Activated CD4-positive, CD25-positive, alpha-beta regulatory T cell treated with anti-CD3 and anti-CD28 coated beads, Interleukin-2, amount 50 U/mL, for 16 hours (primary cell): ENCODE measurements around the gene NEK7.
"Not testable (repeated sequence)": the region's sequence is repeated elsewhere in the genome, so short reads cannot be mapped to it uniquely, and the experiment has no call there.

Experiments used
- DNase-seq: peaks from one replicate; pipeline ENCODE4 v3.0.0-alpha.2; 2020; ENCODE audit warnings: low read depth, low spot score

Gene NEK7

GRCh38 chr1:198290089-198290683 is 133.4 kb downstream of the NEK7 start:
- DNase-seq = no peak

GRCh38 chr1:198291036-198291435 is 134.2 kb downstream of the NEK7 start:
- DNase-seq = no peak

DNA sequence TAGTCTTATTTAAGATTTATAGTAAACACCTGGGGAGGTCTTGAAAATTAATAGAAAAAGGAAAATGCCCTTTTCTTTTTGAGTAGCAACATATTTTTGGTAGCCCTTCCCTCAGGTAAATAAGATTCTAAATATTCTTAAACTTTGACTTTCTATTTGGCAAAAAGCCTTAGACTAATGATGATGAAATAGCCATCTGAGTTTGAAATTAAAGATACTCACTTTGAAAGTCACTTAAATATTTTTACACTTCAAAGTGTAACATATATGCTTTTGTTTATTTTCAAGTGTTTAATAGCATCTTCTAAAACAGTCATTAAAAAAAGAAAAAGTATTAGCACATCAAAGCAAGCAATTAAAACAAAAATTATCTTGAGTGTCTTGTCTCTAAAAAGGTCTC is 135.1 kb downstream of the NEK7 start:
- DNase-seq = no peak

GRCh38 chr1:198295225-198295624 is 138.4 kb downstream of the NEK7 start:
- DNase-seq = no peak

- no peak for DNase-seq
Measured at GRCh38 chr1:198295971-198296370, 139.2 kb downstream of the NEK7 start.

DNA sequence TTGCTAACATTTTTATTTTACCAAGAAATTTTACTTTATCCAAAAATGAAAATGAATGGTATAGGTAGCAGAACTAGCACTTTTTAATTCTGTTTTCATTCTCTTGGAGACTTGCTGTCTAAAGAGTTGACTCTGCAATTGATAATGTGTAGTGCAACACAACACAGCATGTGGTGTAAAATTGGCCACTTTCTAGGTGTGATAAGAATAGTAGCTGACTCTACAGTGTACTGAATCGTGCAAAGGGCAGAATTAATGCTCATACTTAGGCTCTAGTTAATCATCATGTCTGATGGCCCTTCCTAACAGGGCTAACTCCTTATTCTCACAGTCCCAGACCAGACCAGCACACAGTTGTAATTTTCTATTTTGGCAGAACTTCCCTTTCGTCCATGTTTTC is 140.5 kb downstream of the NEK7 start:
- no peak for DNase-seq

DNA sequence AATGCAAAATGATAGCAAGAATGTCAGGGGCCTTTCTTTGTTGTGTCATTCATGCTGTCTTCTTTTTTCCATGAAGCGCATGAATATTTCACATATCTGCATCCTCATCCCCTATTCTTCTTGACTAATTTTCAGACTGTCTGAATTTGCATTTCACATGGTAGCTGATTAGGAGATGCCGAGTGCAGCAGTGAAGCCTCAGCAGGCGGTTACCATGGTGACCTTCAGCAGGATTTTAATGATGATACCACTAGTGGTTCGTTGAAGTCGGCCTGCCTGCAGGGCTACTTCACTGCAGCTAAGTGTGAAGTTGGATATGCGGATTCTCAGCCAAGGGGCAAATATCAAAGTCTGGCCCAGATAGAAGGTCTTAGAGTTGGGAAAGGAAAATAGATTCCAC is 141.8 kb downstream of the NEK7 start:
- no peak for DNase-seq

DNA sequence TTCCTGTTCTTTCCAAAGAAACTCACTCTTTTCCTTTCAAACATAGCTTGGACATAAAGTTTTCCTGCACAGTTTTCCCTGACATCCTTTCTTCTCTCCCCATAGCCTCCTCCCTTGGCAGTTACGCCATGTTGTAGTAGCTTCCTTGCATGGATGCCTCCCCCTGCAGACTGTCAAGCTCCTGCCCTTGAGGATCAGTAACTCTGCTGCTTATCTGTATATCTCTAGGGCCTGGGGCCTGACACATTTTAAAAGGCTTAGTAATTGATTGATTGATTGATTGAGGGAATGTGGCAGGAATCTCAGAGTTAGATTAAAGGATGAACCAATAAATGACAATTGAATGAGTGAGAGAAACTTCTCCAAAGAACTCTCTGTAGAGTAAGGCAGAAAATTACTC is 143.7 kb downstream of the NEK7 start:
- DNase-seq = no peak

- DNase-seq = no peak
Measured at GRCh38 chr1:198304431-198304830, 147.6 kb downstream of the NEK7 start.

- not testable (repeated sequence) for DNase-seq
Measured at GRCh38 chr1:198314817-198315216, 158.0 kb downstream of the NEK7 start.

DNA sequence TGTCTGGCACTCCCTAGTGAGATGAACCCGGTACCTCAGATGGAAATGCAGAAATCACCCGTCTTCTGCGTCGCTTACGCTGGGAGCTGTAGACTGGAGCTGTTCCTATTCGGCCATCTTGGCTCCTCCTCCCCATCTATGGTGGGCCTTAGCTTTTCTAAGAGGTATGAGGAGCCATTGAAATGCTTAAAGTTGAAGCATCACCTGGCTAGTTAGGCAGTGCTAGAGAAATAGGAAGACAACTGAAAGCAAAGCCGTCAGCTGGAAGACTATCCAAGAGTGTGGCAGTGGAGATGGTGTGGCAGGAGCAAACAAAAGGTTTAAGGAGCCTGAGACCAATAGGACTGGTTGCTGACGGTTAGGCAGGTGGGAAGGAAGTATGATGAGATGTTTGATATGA is 158.5 kb downstream of the NEK7 start:
- not testable (repeated sequence) for DNase-seq

GRCh38 chr1:198316546-198317100 is 159.8 kb downstream of the NEK7 start:
- no peak for DNase-seq

GRCh38 chr1:198318085-198318484 is 161.3 kb downstream of the NEK7 start:
- no peak for DNase-seq

GRCh38 chr1:198320759-198321158 is 164.0 kb downstream of the NEK7 start:
- DNase-seq = no peak

DNA sequence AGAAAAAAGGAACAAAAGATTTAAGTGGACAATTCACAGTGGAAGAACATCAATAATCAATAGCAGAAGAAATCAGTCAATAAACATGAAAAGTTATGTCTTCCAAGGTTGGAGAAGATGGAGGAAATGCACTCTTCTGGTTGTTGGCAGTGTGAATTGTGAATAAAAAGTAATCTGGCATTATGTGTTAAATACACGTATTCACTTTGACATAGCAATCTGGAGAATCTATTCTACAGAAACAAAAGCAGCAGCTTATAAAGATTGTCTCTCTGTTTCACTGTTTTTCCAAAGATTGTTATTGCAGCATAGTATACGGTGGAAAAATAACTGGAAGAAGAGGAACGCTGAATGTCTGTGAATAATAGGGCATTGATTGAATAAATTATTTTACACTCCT is 169.4 kb downstream of the NEK7 start:
- no peak for DNase-seq

DNA sequence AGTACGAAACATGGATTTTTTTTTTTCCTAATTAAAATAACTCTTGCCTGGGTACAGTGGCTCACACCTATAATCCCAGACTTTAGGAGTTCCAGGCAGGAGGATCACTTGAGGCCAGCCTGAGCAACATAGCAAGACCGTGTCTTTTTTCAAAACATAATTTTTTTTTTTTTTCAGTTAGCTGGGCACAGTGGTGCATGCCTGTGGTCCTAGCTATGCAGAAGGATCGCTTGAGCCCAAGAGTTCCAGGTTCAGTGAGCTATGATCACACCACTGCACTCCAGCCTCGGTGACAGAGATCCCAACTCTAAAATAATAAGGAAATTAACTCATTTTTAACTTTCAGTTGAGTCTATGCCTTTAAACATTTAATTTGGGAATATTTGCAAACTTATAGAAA is 170.1 kb downstream of the NEK7 start:
- DNase-seq = no peak

DNA sequence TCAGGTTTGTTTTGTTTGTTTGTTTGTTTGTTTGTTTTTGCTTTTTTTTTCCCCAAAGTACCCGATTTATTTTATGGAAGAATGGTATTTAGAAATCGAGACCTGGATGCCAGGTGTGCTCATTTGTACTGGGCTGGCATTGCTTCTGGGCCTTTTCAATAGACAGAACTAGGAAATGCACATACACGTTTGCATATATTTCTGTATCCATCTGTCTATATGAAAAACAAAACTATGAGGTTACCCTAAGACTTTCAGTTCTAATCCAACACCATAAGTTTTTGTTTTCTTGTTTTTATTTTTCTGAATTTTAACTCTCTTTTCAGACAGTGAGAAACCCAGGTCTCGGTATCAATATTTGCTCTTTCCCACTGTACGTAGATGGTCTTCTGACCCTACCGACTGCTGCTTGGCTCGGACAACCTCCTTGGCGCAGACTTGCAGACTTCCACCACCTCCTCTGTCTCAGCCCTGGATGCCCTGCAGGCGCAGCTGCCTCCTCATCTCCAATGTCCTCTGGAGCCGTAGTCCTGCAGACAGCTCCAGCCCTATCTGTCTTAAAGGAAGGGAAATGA is 171.7 kb downstream of the NEK7 start:
- DNase-seq = no peak

DNA sequence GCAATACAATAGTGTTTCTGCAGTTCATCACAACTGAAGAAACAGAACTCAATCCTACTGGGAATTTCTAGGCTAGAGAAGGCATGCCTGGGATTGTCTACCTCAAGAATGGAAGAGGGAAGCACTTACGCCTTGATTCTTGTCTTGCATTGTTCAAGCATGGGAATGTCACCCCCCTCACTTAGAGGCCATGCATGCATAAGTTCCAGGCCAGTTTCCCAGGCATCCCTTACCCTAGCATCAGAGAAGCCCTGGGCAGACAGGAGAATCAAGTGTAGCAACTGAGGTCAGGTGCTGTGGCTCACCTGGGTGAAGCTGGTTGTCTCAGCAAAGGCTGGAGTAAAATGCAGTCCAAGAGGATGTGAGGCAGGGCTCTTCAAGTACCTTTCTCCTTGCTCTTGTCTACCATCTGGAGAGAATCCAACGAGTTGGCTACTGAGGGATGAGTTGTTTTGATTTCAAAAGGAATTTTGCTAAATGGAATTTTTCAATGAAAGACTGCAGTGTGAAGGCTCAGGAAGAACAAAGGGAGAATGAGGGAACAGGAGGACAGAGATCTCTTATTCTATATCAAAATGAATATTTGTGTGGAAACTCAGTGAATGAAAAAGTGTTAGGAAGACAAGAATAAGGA is 174.3 kb downstream of the NEK7 start:
- DNase-seq = no peak

- DNase-seq = no peak
Measured at GRCh38 chr1:198333744-198334143, 176.9 kb downstream of the NEK7 start.

DNA sequence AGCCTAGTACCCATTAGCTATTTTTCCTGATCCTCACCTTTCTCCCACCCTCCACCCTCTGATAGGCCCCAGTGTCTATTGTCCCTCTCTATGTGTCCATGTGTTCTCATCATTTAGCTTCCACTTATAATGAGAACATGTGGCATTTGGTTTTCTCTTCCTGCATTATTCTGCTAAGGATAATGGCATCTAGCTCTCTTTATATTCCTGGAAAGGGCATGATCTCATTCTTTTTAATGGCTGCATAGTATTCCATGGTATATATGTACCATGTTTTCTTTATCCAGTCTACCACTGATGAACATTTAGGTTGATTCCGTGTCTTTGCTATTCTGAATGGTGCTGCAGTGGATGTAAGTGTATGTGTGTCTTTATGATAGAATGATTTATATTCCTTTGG is 178.9 kb downstream of the NEK7 start:
- DNase-seq = no peak

GRCh38 chr1:198337886-198338285 is 181.1 kb downstream of the NEK7 start:
- no peak for DNase-seq

DNA sequence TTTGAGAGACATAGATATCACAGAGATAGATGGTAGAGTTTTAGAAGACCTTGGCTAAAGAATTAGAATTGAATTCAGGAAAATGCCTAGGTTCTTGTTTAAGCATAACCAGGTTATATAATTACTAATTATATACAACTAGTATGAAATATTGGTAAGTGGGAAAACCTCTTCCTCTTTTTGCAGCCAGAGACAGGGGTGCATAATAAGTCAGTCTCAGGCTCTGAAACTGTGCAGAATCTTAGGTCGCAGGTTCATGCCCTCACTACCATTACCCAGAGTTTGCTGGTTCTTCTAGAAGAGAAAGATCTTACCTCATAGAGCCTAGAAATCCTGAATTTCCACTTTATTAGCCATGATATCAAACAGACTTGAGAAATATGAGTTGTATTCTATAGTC is 183.3 kb downstream of the NEK7 start:
- no peak for DNase-seq

GRCh38 chr1:198346178-198346577 is 189.4 kb downstream of the NEK7 start:
- no peak for DNase-seq
